OCI-LY7 (cell line): Measurements from ENCODE around the gene ANO10. TPM values are rescaled to one million over a fixed set of nuclear protein-coding genes. Genes with fewer than 3 reads are reported as not detected.

ENCODE experiments used
- BruUV-seq: library from RNA; stranded (reverse); fragments of 400-500 nt; replicated peaks from 2 replicates; lab custom pipeline; 2021; lab: Mats Ljungman, UMichigan
- CTCF ChIA-PET: fragments of 300-600 bp; sonication (Branson Sonifier 250); formaldehyde crosslinking; loops from one replicate; lab custom pipeline; 2022; ENCODE audit warnings: antibody characterized with exemption; ENCODE audit not compliant: unreplicated experiment; lab: Charles Lee
- POLR2A ChIA-PET: fragments of 300-600 bp; sonication (Branson Sonifier 250); formaldehyde crosslinking; loops from one replicate; lab custom pipeline; 2022; ENCODE audit warnings: antibody characterized with exemption; lab: Charles Lee
- DNase-seq: peaks from one replicate; pipeline ENCODE4 v3.0.0-alpha.2; 2015; ENCODE audit warnings: low spot score
- H2AFZ ChIP-seq: fragments of 200-600 bp; sonication (generic), shearing (Covaris generic); 2 replicates; pipeline ENCODE4 v1.6.1; 2014; ENCODE audit warnings: mild to moderate bottlenecking, antibody characterized with exemption, low read length, moderate library complexity
- H3K27ac ChIP-seq: fragments of 200-600 bp; sonication (generic); 2 replicates; pipeline ENCODE4 v1.5.1; 2014; ENCODE audit warnings: mixed run types, low read depth, mild to moderate bottlenecking, moderate library complexity, low read length, inconsistent platforms; ENCODE audit not compliant: poor library complexity, severe bottlenecking
- H3K36me3 ChIP-seq: fragments of 200-600 bp; sonication (generic); 2 replicates; pipeline ENCODE4 v1.6.1; 2014; ENCODE audit warnings: mild to moderate bottlenecking, antibody characterized with exemption, low read length, moderate library complexity, mixed read lengths; ENCODE audit not compliant: insufficient read depth
- H3K4me1 ChIP-seq: fragments of 200-600 bp; sonication (generic); 2 replicates; pipeline ENCODE4 v1.5.1; 2014; ENCODE audit warnings: mild to moderate bottlenecking, low read length; ENCODE audit not compliant: insufficient read depth, poor library complexity, severe bottlenecking
- H3K4me2 ChIP-seq: fragments of 200-600 bp; sonication (generic); 2 replicates; pipeline ENCODE4 v1.6.1; 2014; ENCODE audit warnings: mild to moderate bottlenecking, low read length
- H3K4me3 ChIP-seq: fragments of 200-600 bp; sonication (generic); 2 replicates; pipeline ENCODE4 v1.5.1; 2014; ENCODE audit warnings: mild to moderate bottlenecking, low read depth, low read length; ENCODE audit not compliant: poor library complexity, severe bottlenecking
- H3K79me2 ChIP-seq: fragments of 200-600 bp; sonication (generic); 2 replicates; pipeline ENCODE4 v1.6.1; 2016; ENCODE audit warnings: low read depth, mild to moderate bottlenecking, low read length, moderate library complexity, mixed read lengths; ENCODE audit not compliant: insufficient read depth
- H3K9me2 ChIP-seq: fragments of 200-600 bp; sonication (generic); 2 replicates; pipeline ENCODE4 v1.6.1; 2016; ENCODE audit warnings: mild to moderate bottlenecking, low read length, mixed read lengths; ENCODE audit not compliant: insufficient read depth
- H3K9me3 ChIP-seq: fragments of 200-600 bp; sonication (generic); 2 replicates; pipeline ENCODE4 v1.6.1; 2014; ENCODE audit warnings: mild to moderate bottlenecking, mixed run types, low read length, mixed read lengths
- H4K20me1 ChIP-seq: fragments of 200-600 bp; sonication (generic); 2 replicates; pipeline ENCODE4 v1.6.1; 2014; ENCODE audit warnings: mild to moderate bottlenecking, antibody characterized with exemption, low read length, moderate library complexity, mixed read lengths; ENCODE audit not compliant: insufficient read depth
- CTCF ChIP-seq: fragments of 200-600 bp; sonication (generic); conservative IDR thresholded peaks from 2 replicates; pipeline ENCODE4 v1.5.1; 2014; ENCODE audit warnings: mild to moderate bottlenecking, antibody characterized with exemption, low read length, moderate library complexity, mixed read lengths
- EZH2phosphoT487 ChIP-seq: fragments of 200-600 bp; sonication (generic); IDR thresholded peaks from 2 replicates; pipeline ENCODE4 v1.6.1; 2018; ENCODE audit warnings: low read depth, borderline replicate concordance, mild to moderate bottlenecking, mixed run types, antibody characterized with exemption, low read length, moderate library complexity, mixed read lengths
- intact Hi-C: fragments of 100-400 bp; cut with micrococcal nuclease; formaldehyde crosslinking; loops from one replicate; pipeline ENCODE4 v1.10.0; 2022; ENCODE audit not compliant: unreplicated experiment
- total RNA-seq, 2 experiments: library from RNA; depleted of rRNA in 1 of 2; stranded (reverse); fragments of >200 nt in 1 of 2; shearing (Covaris generic) in 1 of 2; gene quantifications; 2 replicates each; pipeline ENCODE4 v1.2.3, GENCODE V29; 2014 to 2022

The ANO10 gene
- total RNA-seq, 2 experiments from 2014 or later: 2.2 to 5.8 TPM

DNA sequence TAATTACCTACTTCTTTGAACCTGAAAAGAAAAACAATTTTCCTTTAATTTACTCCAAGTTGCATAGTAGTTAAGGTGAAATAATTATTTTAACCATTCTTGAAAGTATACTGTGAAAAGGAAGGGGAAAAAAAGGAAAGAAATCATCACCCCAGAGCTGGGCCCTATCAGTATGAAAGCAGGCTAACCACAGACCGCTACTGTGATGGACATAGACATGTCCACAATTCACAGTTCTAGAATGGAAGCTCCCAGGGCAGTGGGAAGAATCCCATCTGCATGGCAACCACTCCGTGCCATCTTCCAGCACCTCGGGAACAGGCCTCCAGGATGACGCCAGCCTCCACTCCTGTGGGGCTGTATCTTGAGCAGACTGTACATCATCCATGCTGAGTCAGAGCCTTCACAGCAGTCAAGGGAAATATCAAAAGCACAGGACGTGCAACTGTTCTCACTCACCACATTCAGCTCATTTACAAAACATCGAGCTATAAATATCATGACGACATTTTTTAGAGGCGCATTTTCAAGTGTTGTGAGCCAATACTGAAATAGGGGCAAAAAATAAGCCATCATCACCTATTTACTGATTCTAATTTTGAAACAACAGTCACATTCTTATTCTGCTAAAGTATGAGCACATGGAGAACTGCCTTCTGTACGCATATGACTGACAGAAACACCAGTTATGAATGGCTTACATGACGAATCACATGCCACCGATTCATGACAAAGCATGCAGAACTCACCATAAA, 215.7 kb downstream of the ANO10 start:
- CTCF ChIA-PET: no interaction called here
- H3K9me2 ChIP-seq: no peaks in the 10 kb centered on the region
- H3K9me3 ChIP-seq: no peaks in the 10 kb centered on the region
- intact Hi-C loops: no loop called here
- H3K4me3 ChIP-seq: no peak overlapping the region
- H4K20me1 ChIP-seq: no peaks in the 10 kb centered on the region
- H3K27ac ChIP-seq: no peak overlapping the region
- POLR2A ChIA-PET: no interaction called here
- no peaks in the 10 kb centered on the region for H3K4me1 ChIP-seq
- BruUV-seq: no TSS peak
- no peak for TF ChIP-seq EZH2phosphoT487
- TF ChIP-seq CTCF: no peak
- no peak for DNase-seq
- no peaks in the 10 kb centered on the region for H3K79me2 ChIP-seq
- no peaks in the 10 kb centered on the region for H3K36me3 ChIP-seq
- H2AFZ ChIP-seq: no peak overlapping the region
- no peak overlapping the region for H3K4me2 ChIP-seq

DNA sequence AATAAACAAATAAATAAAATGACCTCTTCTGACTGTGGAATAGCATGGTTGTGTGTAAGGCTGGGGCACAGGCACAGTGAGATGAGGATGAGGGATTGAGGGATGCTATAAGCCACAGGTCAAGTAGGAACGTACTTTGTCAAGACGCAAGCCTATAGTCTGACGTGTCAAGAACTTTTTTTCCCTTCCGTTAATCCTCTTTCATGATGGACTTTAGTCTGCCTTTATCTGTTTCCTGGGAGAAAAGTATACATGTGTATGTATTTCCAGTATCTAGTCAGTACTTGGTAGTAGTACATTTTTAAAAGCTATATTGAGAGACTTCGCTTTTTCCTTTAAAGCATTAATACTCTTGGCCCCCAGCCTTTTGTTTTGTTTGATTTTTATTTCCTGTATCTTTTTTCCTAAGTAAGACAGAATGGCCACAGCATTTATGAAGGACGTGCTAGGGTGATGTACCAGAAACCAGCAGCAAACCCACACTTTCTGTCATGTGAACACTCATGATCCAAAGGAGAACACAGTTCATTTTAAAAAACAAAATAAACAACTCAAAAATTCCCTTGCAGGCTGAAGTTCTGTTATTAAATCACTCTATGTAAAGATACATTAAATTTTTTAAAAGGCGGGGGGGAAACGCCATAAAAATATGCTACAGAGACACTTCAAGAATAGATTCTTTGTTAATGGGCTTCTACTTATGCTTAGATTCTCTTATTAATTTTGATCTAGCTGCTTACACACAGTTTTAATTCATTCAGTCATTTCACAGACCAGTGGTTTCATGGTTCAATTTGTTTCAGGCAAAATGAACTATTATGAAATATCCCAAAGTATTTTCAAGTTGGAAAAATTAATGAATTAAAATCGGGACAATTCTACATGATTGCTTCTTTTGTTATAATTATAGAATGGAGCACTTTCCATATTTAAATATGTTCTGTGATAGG, 220.8 kb downstream of the ANO10 start:
- Histone ChIP-seq H4K20me1 (no peaks in the 10 kb centered on the region), H3K9me3 (no peaks in the 10 kb centered on the region), H3K4me1 (no peaks in the 10 kb centered on the region), H3K4me2 (no peak overlapping the region), H3K4me3 (no peak overlapping the region), H2AFZ (no peak overlapping the region), H3K79me2 (no peaks in the 10 kb centered on the region), H3K27ac (no peak overlapping the region), H3K36me3 (no peaks in the 10 kb centered on the region), H3K9me2 (no peaks in the 10 kb centered on the region)
- ChIA-PET CTCF (no interaction called here), POLR2A (no interaction called here)
- no TSS peak for BruUV-seq
- DNase-seq: no peak
- intact Hi-C loops: no loop called here
- TF ChIP-seq CTCF (no peak), EZH2phosphoT487 (no peak)
